ENCODE results near the gene TTLL12.

The TTLL12 gene

DNA sequence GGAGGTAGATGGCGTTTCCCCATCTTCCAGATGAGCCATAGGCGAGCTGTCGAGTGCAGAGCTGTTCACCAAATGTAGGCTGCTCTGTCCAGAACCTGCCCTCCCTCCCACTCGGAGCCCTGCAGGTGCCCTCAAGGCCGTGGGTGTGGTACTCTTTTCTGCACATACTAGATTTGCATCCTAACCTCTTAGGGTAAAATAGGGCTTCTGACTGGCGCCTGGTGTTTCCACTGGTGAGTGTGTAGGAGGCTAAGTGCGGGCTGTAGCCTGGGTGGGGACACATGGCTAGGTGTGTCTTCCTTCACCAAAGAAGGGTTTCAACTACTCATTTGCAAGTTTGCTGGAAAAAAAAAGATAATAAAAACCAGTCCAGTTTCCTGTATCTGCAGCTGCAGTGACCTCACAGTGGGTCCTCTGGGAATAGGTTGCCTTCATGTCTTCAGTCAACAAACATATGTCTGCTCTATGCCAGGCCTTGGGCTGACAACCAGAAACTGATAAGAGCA lies 67.9 kb downstream of the TTLL12 start:
- no peak for DNase-seq

- no peak for DNase-seq
These were observed 68.7 kb downstream of the TTLL12 start for GRCh38 chr22:43118024-43118849.

- DNase-seq, result no peak
These were observed 70.0 kb downstream of the TTLL12 start for GRCh38 chr22:43116932-43117331.
